MM.1S (cell line): ENCODE results near the gene P2RX3.

Experiments
- EZH2 ChIP-seq: fragments of 300-600 bp; sonication (generic); optimal IDR thresholded peaks from 2 replicates; pipeline ENCODE3; 2017; ENCODE audit warnings: low read depth, mild to moderate bottlenecking, antibody characterized with exemption, low read length, mixed read lengths
- TF ChIP-seq, protein P1 (sequence below): fragments of 300-600 bp; sonication (generic); IDR thresholded peaks from 2 replicates; pipeline ENCODE4 v1.5.1; 2016; ENCODE audit warnings: antibody characterized with exemption, low read length, mixed read lengths

DNA sequence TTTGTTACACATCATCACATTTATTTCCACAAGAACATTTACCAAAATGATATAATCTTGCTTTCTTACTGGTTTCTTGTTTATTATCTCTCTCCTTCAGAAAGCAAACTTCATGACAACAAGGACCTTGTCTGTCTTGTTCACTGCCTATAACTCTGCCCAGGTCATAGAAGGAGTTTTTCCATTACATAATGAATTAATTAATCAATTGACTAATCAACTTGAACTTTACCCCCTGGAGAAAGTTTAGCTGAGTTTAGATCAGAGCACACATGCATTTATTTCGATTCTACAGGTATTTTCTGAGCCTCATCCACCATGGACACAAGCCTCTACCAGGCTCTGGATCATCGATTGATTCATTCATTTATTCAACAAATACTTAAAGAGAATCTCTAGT is 58.6 kb downstream of the P2RX3 start:
- TF ChIP-seq, protein P1, sequence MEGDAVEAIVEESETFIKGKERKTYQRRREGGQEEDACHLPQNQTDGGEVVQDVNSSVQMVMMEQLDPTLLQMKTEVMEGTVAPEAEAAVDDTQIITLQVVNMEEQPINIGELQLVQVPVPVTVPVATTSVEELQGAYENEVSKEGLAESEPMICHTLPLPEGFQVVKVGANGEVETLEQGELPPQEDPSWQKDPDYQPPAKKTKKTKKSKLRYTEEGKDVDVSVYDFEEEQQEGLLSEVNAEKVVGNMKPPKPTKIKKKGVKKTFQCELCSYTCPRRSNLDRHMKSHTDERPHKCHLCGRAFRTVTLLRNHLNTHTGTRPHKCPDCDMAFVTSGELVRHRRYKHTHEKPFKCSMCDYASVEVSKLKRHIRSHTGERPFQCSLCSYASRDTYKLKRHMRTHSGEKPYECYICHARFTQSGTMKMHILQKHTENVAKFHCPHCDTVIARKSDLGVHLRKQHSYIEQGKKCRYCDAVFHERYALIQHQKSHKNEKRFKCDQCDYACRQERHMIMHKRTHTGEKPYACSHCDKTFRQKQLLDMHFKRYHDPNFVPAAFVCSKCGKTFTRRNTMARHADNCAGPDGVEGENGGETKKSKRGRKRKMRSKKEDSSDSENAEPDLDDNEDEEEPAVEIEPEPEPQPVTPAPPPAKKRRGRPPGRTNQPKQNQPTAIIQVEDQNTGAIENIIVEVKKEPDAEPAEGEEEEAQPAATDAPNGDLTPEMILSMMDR, result no peak
- no peak for TF ChIP-seq EZH2
